HG02763 (cell line): Measurements from ENCODE around the gene CCDC177.

Experiments used
- ATAC-seq: cut with Tn5 transposase; IDR thresholded peaks from one replicate; pipeline ENCODE4 v1.9.1; 2021; ENCODE audit warnings: mild to moderate bottlenecking, moderate library complexity; ENCODE audit not compliant: unreplicated experiment

Gene CCDC177

DNA sequence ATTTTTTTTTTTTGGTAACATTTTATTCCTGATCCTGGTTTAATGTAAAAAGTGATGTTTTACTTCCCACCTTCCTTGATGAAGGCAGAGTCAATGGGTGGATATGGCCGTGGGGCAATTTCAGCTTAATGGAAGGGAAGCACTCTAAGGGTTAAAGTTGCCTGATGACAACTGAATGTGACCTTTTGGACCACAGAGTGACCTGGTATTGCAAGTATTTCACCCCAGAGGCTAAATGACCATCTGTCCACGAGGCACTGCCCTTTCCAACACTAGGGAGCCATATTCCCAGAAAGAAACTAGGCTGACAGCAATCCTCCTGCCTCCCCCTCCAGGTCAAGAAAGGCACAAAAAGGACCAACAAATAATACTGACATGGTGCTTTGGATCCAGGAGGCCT, 4.8 kb downstream of the CCDC177 start:
- ATAC-seq, result no peak

DNA sequence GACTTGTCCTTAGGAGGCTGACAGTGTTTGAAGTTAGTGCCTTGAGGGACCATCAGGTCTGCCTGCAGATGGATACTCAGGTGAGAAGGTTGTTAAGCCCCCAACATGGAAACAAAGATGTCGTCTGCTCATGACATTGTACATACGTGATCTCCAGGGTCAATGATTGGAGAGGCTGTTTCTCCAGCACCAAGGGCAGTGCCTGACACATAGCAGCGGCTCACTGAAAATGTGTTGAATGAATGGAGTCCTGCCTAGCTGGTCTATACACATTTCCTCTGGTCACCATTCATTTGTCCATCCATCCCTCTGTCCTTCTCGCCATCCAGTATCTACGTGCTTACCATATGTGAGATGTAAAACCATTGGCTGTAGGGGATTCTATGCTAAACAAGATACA, 7.1 kb downstream of the CCDC177 start:
- ATAC-seq, result no peak

GRCh38 chr14:69561893-69562292, 12.8 kb downstream of the CCDC177 start:
- ATAC-seq, result no peak

- no peak for ATAC-seq
Measured at GRCh38 chr14:69560826-69561225, 13.8 kb downstream of the CCDC177 start.

DNA sequence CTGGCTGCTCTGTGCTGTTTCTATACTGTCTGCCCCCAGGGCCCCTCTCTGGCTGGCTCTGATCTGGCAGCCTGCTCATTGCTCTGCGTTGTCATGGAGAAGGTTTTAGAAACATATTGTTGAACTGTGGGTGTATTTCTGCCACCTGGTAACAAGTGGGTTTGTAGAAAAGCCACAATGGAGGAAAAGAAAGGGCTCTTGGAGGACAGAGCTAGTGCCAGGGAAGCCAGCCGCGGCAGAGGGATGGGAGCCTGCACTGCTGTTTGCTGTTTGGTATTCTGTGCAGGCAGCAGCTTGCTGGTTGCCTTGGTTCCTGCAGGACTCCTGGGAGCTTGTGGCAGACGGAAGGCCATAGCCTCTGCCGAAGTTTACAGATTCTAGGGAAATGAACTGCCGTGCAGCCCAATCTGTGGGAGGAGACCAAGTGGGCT, 15.1 kb downstream of the CCDC177 start:
- ATAC-seq, result no peak

DNA sequence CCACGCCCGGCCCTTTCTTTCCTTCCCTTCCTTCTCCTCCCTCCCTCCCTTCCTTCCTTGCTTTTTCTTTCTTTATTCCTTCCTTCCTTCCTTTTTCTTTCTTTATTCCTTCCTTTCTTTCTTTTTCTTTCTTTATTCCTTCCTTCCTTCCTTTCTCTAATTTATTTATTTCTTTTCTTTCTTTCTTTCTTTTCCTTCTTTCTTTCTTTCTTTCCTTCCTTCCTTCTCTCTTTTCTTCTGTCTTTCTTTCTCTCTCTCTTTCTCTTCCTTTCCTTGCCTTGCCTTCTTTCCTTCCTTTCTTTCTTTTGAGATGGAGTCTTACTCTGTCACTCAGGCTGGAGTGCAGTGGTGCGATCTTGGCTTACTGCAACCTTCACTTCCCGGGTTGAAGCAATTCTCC, 15.9 kb downstream of the CCDC177 start:
- ATAC-seq, result no peak

DNA sequence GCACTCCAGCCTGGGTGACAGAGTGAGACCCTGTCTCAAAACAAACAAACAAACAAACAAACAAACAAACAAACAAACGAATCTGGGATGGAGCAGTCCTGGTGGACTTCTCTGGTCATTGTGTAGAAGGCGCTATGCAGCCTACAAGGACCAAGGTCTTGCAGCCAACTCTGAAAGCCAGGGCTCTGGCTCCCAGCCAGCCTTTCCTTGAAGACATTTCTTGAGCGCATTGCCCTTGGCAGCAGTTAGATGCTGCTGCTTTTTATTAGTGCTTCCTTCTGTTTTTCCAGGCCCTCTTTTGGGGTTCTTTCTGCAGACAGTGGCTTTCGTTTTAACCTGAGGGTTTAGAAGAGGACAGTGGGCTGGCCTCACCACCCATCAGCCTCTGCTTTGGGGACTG, 20.2 kb downstream of the CCDC177 start:
- ATAC-seq, result no peak

DNA sequence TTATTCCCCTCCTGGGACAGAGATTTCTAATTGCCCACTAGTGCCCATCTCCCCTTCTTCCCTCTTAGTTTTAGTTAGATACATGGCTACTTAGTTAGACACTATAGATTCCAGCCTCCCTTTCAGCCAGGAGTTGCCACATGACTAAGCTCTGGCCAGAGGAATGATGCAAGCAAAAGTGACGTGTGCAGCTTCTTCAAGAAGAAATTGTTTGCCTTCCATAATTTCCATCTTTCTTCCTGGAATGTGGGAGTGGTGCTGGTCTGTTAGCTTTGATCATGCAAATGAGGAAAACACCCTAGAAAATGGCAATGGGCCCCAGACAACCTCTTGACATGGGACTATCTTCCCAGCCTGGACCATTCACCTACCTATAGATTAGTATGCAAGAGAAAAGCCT, 21.4 kb downstream of the CCDC177 start:
- ATAC-seq, result no peak

GRCh38 chr14:69551511-69551910, 23.2 kb downstream of the CCDC177 start:
- ATAC-seq, result no peak

DNA sequence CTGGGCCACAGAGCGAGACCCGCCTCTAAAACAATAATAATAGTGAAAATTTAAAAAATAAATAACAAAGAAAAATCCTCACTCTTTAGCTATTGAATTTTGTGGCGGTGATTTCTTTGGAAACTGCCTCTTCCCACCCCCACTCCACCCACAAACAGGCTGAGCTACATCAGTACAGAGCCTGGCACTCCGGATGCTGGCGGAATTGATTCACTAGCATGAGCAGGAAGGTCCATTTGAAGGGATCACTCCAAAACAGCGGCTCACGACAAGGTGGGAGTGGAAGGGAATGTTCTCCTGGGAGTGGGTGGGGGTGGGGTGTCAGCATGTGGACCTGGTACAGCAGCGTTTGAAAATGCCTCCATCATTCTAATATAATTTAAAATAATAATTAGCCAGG, 26.1 kb downstream of the CCDC177 start:
- ATAC-seq, result no peak

GRCh38 chr14:69547701-69548348, 26.8 kb downstream of the CCDC177 start:
- no peak for ATAC-seq

- ATAC-seq, result no peak
Measured at GRCh38 chr14:69543341-69544115, 31.1 kb downstream of the CCDC177 start.

GRCh38 chr14:69542311-69542710, 32.4 kb downstream of the CCDC177 start:
- no peak for ATAC-seq

- ATAC-seq, result no peak
Measured at GRCh38 chr14:69540654-69541335, 33.9 kb downstream of the CCDC177 start.

GRCh38 chr14:69539631-69540410, 34.9 kb downstream of the CCDC177 start:
- ATAC-seq, result no peak

- ATAC-seq, result no peak
Measured at GRCh38 chr14:69538766-69539165, 35.9 kb downstream of the CCDC177 start.

DNA sequence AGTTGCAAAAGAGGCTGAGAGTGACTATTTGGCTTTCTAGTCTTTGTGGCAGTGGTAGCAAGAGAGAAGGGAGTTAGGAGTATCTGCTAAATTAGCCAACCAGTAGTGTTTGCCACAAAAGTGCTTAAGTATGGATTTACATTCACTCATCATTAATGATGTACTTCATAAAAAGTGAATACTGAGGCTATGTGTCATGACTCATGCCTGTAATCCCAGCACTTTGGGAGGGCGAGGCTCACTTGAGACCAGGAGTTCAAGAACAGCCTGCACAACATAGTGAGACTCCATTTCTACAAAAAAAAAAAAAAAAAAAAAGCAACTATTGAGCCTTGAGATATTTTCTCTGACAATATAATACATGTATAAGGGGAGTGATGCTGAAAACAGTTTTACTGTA, 36.8 kb downstream of the CCDC177 start:
- no peak for ATAC-seq

GRCh38 chr14:69536971-69537370, 37.7 kb downstream of the CCDC177 start:
- no peak for ATAC-seq

GRCh38 chr14:69535230-69535848, 39.3 kb downstream of the CCDC177 start:
- no peak for ATAC-seq

DNA sequence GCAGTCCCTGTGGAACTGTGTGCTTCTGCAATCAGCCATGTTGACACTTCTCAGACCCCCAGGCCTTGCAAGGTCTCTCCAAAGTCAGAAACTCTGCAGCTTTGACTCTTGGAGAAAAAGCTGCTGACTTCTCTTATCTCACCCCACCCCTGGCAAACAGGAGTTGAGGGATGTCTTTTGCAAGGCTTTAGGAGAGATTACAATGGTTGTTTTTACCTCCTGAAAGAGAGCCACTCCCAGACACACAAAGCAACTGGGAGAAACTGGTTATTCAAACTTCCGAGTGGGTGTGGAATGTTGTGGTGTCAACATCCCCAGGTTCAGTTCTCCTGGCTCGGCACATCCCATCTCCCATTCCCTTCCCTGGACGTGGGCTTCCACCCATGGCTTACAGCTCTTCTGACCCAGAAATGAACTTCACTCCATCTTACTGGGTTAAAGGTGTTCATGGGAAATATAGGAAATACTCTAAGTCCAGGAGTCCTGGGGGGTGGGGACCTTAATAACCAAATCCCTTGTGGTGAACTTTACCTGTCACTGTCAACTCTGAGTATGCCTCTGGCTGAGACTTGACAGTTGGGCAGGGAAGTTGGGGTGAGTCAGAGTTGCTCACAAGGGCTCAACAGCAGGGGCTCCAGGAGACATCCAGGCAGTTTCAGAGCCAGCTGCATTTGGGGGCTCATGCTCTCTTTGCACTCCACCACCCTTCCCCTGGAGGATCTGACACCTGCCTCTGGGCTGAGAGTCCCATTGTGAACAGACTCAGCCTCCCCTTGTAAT, 41.9 kb downstream of the CCDC177 start:
- ATAC-seq, result no peak
